ENCODE results near the gene FAM118A.

FAM118A gene

DNA sequence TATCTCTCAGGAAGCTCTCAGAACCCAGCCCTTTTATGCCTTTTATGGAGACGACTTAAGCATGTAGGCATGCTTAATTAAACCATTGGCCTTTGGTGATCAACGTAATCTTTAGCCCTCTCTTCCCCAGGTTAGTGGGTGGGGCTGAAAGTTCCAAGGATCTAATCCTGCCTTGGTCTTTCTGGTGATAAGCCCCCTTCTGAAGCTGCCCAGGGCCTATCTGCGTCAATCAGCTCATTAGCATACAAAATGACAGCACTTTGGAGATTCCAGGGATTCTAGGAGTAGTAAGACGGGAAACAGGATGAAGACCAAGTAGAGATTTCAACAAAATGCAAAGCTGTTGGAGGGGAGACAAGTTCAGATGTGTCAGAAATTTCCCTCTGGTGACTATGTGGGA is 3.1 kb downstream of the FAM118A start:
- no peak for TF ChIP-seq GATA2 (IDR thresholded peaks at IDR 0.05; ENCODE audit: low read depth, low read length)
- no peak for TF ChIP-seq GATA3 (IDR thresholded peaks at IDR 0.05; ENCODE audit: low read depth, low read length)

DNA sequence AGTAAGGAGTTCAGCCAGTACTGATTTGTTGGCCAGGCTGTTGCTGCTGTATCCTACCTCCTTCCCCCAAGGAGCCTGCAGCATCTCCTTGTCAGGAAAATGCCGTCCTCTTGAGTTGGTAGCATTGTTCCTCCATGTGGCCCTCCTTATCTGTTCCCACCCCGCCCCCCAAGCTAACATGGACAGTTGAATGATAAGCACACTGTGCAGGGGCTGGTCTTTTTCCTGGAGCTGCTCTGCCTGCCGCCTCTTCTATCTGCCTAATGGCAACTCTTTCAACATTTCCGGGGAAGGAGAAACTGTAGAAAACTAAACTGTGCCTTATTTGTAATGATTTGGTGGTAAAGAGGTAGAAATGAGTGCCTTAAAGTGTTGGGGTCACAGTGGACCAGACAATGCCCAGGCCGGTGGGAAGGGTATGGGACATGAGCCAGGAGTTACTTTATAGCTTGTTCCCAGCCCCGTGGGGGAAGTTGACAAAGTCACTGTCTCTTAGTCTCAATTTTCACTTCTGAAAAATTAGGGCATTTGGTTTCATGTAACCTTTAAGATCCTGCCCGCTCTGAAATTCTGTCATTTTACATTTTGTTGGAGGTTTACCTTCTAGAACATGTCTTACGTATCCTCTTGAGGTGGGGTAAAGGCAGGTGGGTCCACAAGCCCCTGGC is 4.5 kb downstream of the FAM118A start:
- no peak for TF ChIP-seq GATA3 (IDR thresholded peaks at IDR 0.05; ENCODE audit: low read depth, low read length)
- peak; percentile 70 for TF ChIP-seq GATA2 (IDR thresholded peaks at IDR 0.05; ENCODE audit: low read depth, low read length)

DNA sequence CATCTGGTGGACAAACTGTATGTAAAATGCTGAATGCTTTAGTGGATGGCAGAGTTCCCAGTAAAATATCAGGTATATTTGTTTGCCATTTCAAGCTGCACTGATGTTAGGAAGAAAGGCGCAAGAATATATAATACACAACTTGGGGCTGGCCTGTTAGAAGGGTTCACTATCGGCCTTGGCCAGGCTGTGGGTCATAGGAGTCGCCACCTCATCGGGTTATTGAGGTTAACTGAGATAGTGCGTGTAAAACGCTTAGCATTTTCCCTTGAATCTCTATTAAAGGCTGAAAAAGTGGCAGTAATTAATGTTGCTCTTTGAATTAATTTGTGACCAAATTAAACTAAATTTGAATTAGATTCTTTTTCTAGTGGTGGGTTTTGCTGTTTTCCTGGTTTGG is 5.1 kb downstream of the FAM118A start:
- TF ChIP-seq GATA3 (IDR thresholded peaks at IDR 0.05; ENCODE audit: low read depth, low read length) (no peak), GATA2 (IDR thresholded peaks at IDR 0.05; ENCODE audit: low read depth, low read length) (no peak)

DNA sequence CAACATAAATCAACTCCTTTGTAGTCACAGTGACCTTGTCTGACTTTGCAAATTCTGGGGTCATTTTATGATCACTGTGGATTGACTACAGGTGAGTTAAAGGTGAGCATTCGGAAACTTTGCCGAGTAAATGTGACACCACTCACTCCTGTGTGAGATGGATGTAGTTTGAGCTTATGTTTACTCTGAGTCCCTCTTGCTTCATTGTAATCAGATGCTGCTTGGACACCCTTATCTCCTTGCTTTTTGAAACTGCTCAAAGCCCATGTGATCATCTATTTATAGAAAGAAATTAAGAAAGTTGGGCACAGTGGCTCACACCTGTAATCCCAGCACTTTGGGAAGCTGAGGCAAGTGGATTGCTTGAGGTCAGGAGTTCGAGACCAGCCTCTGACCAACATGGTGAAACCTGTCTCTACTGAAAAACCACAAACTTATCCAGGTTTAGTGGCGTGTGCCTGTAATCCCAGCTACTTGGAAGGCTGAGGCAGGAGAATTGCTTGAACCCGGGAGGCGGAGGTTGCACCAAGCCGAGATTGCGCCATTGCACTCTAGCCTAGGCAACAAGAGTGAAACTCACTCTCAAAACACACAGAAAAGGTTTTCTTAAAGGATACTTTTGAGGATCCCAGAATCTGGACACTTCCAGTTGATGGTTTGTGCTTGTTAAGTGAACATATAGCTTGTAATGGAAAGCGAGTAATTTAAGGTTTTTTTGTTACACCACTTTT is 7.2 kb downstream of the FAM118A start:
- TF ChIP-seq GATA3 (IDR thresholded peaks at IDR 0.05; ENCODE audit: low read depth, low read length) (no peak), GATA2 (IDR thresholded peaks at IDR 0.05; ENCODE audit: low read depth, low read length) (no peak)

DNA sequence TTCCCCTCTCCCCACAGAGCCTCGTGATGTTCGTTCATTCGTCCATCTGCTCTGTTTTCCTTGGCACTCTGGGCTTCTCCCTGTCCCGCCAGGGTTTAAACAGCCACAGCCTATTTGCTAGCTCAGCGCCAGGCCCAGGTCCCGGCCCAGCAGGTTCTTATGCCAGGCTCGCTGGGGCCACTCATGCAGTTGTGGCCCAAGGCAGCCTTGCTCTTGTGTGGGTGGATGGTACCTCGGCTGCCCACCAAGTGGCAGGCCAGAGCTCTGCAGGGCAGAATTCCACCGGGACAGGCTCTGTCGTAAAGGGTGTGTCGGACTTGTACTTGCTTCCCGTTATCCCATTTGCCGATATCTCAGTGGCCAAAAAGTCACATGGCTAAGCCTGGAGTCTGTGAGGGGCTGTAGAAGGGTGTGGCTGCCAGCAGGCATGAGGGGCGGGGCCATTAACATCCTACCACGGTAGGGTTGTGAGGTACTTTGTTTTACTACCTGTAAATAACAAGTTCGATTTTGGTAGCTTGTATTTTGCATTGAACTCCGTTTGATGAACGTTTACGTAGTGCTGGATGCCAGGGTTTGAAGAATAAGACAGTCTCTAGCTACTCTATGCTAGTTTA is 7.9 kb downstream of the FAM118A start:
- TF ChIP-seq GATA2 (IDR thresholded peaks at IDR 0.05; ENCODE audit: low read depth, low read length) (no peak), GATA3 (IDR thresholded peaks at IDR 0.05; ENCODE audit: low read depth, low read length) (no peak)

DNA sequence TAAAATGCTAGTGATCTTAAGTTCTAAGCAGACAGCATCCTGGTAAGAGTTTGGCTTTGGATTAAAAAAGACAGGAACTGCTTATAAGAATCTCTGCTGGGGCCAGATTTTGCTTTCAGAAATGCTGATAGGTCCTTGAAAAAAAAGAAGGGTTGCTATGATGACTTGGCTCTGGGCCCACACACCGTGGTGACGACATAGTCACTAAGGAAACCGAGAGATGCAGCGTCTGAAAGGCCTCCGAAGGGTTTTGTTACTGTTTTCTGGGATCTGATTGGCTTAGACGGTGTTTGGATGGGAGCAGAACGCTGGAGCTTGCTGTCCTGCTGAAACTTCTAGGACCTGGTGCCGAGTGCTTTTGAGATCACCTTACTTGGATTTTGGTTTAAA is 8.4 kb downstream of the FAM118A start:
- TF ChIP-seq GATA2 (IDR thresholded peaks at IDR 0.05; ENCODE audit: low read depth, low read length), result no peak
- TF ChIP-seq GATA3 (IDR thresholded peaks at IDR 0.05; ENCODE audit: low read depth, low read length), result no peak

DNA sequence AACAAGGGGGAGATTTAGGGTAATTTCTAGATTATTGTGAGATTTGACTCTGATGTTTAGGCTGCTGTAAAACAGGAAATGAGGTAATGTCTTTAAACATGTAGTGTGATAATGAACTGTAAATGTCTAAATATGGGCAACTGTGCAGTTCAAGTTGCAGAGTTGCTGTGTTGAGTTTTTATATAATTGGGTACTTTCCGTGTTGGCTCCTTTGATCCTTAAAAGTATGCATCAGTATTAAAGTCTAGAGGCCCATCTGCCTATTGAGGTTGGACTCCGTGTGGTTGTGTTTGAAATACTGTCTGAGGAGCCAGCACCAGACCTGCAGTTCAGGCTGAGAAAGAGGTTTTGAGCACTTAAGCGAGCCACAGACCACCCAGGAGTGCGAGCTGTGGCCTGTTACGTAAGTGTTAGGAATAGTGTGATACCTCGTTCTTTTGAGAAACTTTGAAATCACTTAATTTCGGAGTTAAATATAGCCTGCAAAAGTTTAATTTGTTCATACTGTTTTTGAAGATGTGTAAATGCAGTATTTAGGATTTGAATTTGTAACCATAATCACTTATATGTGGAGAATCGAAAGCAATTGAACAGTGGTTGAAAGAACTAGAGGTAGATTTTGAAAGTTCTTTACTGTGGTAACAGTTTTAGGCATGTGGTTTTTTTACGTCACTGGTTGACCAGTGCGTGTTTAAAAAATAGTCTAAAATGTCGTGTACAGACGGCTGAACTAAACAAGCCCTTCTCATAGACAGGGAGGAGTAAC is 9.0 kb downstream of the FAM118A start:
- TF ChIP-seq GATA3 (IDR thresholded peaks at IDR 0.05; ENCODE audit: low read depth, low read length) (no peak), GATA2 (IDR thresholded peaks at IDR 0.05; ENCODE audit: low read depth, low read length) (no peak)

DNA sequence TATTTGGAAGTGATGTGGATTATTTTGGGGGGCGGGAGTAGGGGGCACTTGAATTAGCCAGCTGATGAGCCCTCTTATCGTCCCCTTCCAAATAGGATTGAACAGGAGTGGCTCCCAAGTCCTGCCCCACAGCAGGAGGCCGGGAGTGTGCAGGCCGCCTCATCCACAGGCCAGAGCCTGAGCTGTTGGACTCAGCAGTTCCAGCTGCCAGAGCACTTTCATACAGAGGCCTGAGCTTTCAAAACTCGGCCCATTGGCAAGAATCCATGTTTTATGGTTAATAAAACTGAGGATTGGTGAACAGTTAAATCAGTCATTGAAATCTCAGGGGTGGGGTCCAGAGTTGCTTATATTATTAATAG is 9.6 kb downstream of the FAM118A start:
- TF ChIP-seq GATA3 (IDR thresholded peaks at IDR 0.05; ENCODE audit: low read depth, low read length) (no peak), GATA2 (IDR thresholded peaks at IDR 0.05; ENCODE audit: low read depth, low read length) (no peak)

DNA sequence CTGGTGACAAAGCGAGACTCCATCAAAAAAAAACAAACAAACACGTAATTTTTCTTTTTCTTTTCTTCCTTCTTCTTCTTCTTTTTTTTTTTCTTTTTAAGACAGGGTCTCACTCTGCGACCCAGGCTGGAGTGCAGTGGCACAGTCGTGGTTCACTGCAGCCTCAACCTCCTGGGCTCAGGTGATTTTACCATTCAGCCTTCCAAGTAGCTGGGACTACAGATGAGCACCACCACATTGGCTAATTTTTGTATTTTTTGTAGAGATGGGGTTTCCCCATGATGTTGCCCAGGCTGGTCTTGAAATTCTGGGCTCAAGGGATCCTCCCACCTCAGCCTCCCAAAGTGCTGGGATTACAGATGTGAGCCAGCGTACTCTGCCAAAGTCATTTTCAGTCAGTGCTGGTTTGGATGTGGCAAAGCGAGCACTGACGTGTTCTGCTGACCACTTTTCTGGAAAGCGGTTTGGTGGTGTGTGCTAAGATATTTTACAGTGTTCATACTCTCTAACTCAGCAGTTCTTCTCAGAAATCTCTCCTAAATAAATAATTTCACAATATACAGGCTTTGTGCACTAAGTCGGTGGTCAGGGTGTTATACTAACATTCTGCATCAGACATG is 10.7 kb downstream of the FAM118A start:
- no peak for TF ChIP-seq GATA3 (IDR thresholded peaks at IDR 0.05; ENCODE audit: low read depth, low read length)
- TF ChIP-seq GATA2 (IDR thresholded peaks at IDR 0.05; ENCODE audit: low read depth, low read length), result no peak

DNA sequence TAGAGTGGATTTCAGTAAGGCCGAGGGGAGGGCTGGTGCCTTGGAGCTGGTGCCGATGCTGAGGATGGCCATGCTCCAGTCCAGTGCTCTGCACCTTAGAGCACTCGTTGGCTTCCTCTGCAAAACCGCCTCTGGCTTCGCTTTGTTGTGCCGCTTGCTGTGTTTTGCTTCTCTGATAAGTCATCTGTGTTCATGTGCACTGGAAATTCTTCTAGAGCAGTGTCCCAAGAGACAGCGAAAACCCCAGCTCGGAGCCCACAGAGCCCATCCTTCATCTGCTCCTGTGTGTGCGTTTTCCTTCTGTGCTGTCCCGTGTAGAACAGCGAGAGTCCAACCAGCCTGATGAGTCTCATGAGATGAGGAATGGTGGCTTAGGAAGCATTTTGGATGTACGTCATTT is 12.1 kb downstream of the FAM118A start:
- TF ChIP-seq GATA3 (IDR thresholded peaks at IDR 0.05; ENCODE audit: low read depth, low read length) (no peak), GATA2 (IDR thresholded peaks at IDR 0.05; ENCODE audit: low read depth, low read length) (no peak)

DNA sequence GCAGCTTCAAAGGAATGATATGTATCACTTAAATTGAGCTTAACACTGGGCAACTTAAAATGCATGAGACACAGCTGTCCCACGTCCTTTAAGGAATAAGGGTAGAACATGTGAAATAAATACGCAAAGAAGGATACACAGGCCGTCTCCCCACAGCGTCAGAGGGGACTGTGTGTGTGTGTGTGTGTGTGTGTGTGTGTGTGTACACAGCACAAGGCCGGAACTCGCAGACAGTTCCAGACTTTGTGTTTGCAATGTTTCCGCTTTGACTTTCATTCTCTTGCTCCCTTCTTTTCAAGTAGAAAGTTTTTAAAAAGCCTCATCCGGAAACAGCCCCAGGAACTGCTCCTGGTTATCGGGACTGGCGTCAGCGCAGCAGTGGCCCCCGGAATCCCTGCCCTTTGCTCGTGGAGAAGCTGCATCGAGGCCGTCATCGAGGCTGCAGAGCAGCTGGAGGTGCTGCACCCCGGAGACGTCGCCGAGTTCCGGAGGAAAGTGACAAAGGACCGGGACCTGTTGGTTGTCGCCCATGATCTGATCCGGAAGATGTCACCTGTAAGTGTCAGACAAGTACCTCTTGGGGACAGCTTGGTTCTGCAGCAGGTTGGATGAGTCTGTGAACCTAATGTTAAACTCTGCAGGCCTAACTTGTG is 13.3 kb downstream of the FAM118A start:
- TF ChIP-seq GATA2 (IDR thresholded peaks at IDR 0.05; ENCODE audit: low read depth, low read length), result no peak
- TF ChIP-seq GATA3 (IDR thresholded peaks at IDR 0.05; ENCODE audit: low read depth, low read length), result no peak

DNA sequence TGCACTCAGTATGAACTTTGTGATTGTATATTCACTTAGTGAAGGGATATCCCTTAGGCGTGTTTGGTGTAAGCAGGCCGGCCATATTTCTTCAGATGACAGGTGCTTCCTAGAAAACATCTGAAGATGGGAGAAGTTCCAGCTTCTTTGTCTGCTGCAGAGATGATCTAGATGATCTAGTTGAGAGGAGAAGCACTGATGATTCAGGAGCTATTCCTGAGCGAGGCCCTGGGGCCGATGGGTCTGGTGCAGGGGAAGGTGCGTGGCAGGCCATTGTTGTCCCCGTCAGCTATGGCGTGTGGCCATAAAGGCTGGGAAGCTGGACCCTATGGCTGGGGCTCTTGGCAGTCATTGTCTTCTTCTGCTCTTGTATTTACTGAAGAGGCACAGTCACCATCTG is 14.0 kb downstream of the FAM118A start:
- TF ChIP-seq GATA2 (IDR thresholded peaks at IDR 0.05; ENCODE audit: low read depth, low read length), result no peak
- TF ChIP-seq GATA3 (IDR thresholded peaks at IDR 0.05; ENCODE audit: low read depth, low read length), result no peak

DNA sequence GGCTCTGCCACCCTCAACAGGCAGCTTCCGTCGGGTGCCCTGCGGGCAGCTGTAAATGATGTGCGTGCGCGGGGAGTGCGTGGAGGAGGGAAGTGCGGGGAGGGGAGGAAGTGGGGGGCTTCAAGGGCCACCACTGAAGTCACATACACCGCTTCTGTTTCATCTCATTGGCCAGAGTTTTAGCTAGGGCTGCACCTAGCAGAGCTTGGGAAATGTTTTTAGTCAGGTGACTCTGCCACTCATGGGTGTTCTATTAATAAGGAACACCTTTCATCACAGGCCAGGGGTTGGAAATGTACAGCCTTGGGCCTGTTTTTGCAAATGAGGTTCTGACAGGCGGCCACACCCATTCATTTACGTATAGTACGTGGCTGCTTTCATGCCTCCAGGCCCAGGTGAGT is 14.6 kb downstream of the FAM118A start:
- TF ChIP-seq GATA3 (IDR thresholded peaks at IDR 0.05; ENCODE audit: low read depth, low read length), result no peak
- TF ChIP-seq GATA2 (IDR thresholded peaks at IDR 0.05; ENCODE audit: low read depth, low read length), result no peak

All from SH-SY5Y (cell line).